Lower leg skin (tissue), 3 donors: ENCODE data around the gene RPH3AL.

ENCODE experiments used
- CTCF ChIP-seq, 3 donors: fragments of 450-650 bp; IDR thresholded peaks; one replicate each; pipeline ENCODE4 v1.5.1; 2016; ENCODE audit warnings: antibody characterized with exemption in 3 of 3, mild to moderate bottlenecking in 3 of 3, moderate library complexity in 2 of 3
- POLR2A ChIP-seq, 2 donors: fragments of 450-650 bp; IDR thresholded peaks; one replicate each; pipeline ENCODE4 v1.6.1; 2016 to 2017; ENCODE audit warnings: antibody characterized with exemption in 2 of 2, mild to moderate bottlenecking in 1 of 2, moderate library complexity in 1 of 2

GRCh38 chr17:235831-236640 is 116.6 kb downstream of the RPH3AL start:
- TF ChIP-seq POLR2A (IDR thresholded peaks at IDR 0.05) (no peak), CTCF (IDR thresholded peaks at IDR 0.05) (no peak)
